ENCODE measurements around the gene UROD. TPM values are rescaled to one million over a fixed set of nuclear protein-coding genes. Genes with fewer than 3 reads are reported as not detected.

The UROD gene
- total RNA-seq, 1 donor from 2014 or later = 96.1 TPM

GRCh38 chr1:45014321-45015028 is 2.4 kb downstream of the UROD start:
- Mint-ChIP-seq H3K4me1 (ENCODE audit: low read depth, unreplicated experiment) (peaks cover 18% of the 10 kb centered on the region), H3K36me3 (ENCODE audit: low read depth, unreplicated experiment) (peaks cover 4% of the 10 kb centered on the region), H3K27ac (ENCODE audit: unreplicated experiment) (no peak overlapping the region), H3K4me3 (ENCODE audit: unreplicated experiment) (peak overlapping the region; percentile 72), H3K27me3 (ENCODE audit: low read depth, unreplicated experiment) (no peaks in the 10 kb centered on the region), H3K9me3 (ENCODE audit: unreplicated experiment) (peaks cover 2% of the 10 kb centered on the region)
- H3K27ac ChIP-seq (ENCODE audit: low read depth, low read length) = no peak overlapping the region
- H3K4me2 ChIP-seq (ENCODE audit: low read length) = peak overlapping the region; percentile 55
- peak overlapping the region; percentile 7 for H3K9ac ChIP-seq (ENCODE audit: low read length)
- no peaks in the 10 kb centered on the region for H3K27me3 ChIP-seq (ENCODE audit: insufficient read depth, low read length)
- peaks cover 42% of the 10 kb centered on the region for H3K79me2 ChIP-seq (ENCODE audit: insufficient read depth, low read length)
- peak; percentile 88 for TF ChIP-seq CTCF (IDR thresholded peaks at IDR 0.05; ENCODE audit: insufficient read depth, low read depth, low read length)
- no peak for TF ChIP-seq EZH2 (IDR thresholded peaks at IDR 0.05; ENCODE audit: insufficient read depth, low read length)
- DNase-seq (ENCODE audit: low read depth) (peak; percentile 55), FAIRE-seq (no peak)
- H3K36me3 ChIP-seq (ENCODE audit: insufficient read depth, low read length) = peaks cover 15% of the 10 kb centered on the region
- H3K9me3 ChIP-seq (ENCODE audit: insufficient read depth, low read depth, low read length) = no peaks in the 10 kb centered on the region
- H3K4me1 ChIP-seq (ENCODE audit: insufficient read depth, low read length) = peaks cover 26% of the 10 kb centered on the region
- H3K4me3 ChIP-seq (ENCODE audit: insufficient read depth, low read depth, low read length) = no peak overlapping the region
- H2AFZ ChIP-seq (ENCODE audit: low read depth, low read length) = no peak overlapping the region
- H4K20me1 ChIP-seq (ENCODE audit: insufficient read depth, low read length) = peaks cover 20% of the 10 kb centered on the region

- Histone ChIP-seq H3K4me3 (ENCODE audit: insufficient read depth, low read depth, low read length) (no peak overlapping the region), H3K79me2 (ENCODE audit: insufficient read depth, low read length) (peaks cover 30% of the 10 kb centered on the region), H3K9me3 (ENCODE audit: insufficient read depth, low read depth, low read length) (no peaks in the 10 kb centered on the region), H3K27ac (ENCODE audit: low read depth, low read length) (no peak overlapping the region), H4K20me1 (ENCODE audit: insufficient read depth, low read length) (peaks cover 9% of the 10 kb centered on the region), H2AFZ (ENCODE audit: low read depth, low read length) (no peak overlapping the region), H3K9ac (ENCODE audit: low read length) (no peak overlapping the region), H3K27me3 (ENCODE audit: insufficient read depth, low read length) (no peaks in the 10 kb centered on the region), H3K36me3 (ENCODE audit: insufficient read depth, low read length) (peaks cover 15% of the 10 kb centered on the region), H3K4me1 (ENCODE audit: insufficient read depth, low read length) (peaks cover 18% of the 10 kb centered on the region), H3K4me2 (ENCODE audit: low read length) (no peak overlapping the region)
- peaks cover 2% of the 10 kb centered on the region for H3K9me3 Mint-ChIP-seq (ENCODE audit: unreplicated experiment)
- H3K4me1 Mint-ChIP-seq (ENCODE audit: low read depth, unreplicated experiment) = peaks cover 14% of the 10 kb centered on the region
- no peak overlapping the region for H3K4me3 Mint-ChIP-seq (ENCODE audit: unreplicated experiment)
- no peak overlapping the region for H3K27ac Mint-ChIP-seq (ENCODE audit: unreplicated experiment)
- DNase-seq (ENCODE audit: low read depth) (no peak), FAIRE-seq (no peak)
- no peaks in the 10 kb centered on the region for H3K27me3 Mint-ChIP-seq (ENCODE audit: low read depth, unreplicated experiment)
- TF ChIP-seq EZH2 (IDR thresholded peaks at IDR 0.05; ENCODE audit: insufficient read depth, low read length) (no peak), CTCF (IDR thresholded peaks at IDR 0.05; ENCODE audit: insufficient read depth, low read depth, low read length) (no peak)
- H3K36me3 Mint-ChIP-seq (ENCODE audit: low read depth, unreplicated experiment) = peaks cover 4% of the 10 kb centered on the region
Observed at GRCh38 chr1:45015683-45016082, 3.6 kb downstream of the UROD start.

- Histone ChIP-seq H3K4me3 (ENCODE audit: insufficient read depth, low read depth, low read length) (no peak overlapping the region), H3K27ac (ENCODE audit: low read depth, low read length) (no peak overlapping the region), H3K36me3 (ENCODE audit: insufficient read depth, low read length) (peaks cover 15% of the 10 kb centered on the region), H3K9ac (ENCODE audit: low read length) (no peak overlapping the region), H3K4me2 (ENCODE audit: low read length) (no peak overlapping the region), H3K79me2 (ENCODE audit: insufficient read depth, low read length) (peaks cover 25% of the 10 kb centered on the region), H3K27me3 (ENCODE audit: insufficient read depth, low read length) (no peaks in the 10 kb centered on the region), H2AFZ (ENCODE audit: low read depth, low read length) (no peak overlapping the region), H3K4me1 (ENCODE audit: insufficient read depth, low read length) (peaks cover 18% of the 10 kb centered on the region), H4K20me1 (ENCODE audit: insufficient read depth, low read length) (peaks cover 9% of the 10 kb centered on the region), H3K9me3 (ENCODE audit: insufficient read depth, low read depth, low read length) (no peaks in the 10 kb centered on the region)
- Mint-ChIP-seq H3K4me3 (ENCODE audit: unreplicated experiment) (no peak overlapping the region), H3K4me1 (ENCODE audit: low read depth, unreplicated experiment) (peaks cover 14% of the 10 kb centered on the region), H3K9me3 (ENCODE audit: unreplicated experiment) (peaks cover 2% of the 10 kb centered on the region), H3K36me3 (ENCODE audit: low read depth, unreplicated experiment) (peaks cover 4% of the 10 kb centered on the region), H3K27me3 (ENCODE audit: low read depth, unreplicated experiment) (no peaks in the 10 kb centered on the region), H3K27ac (ENCODE audit: unreplicated experiment) (no peak overlapping the region)
- TF ChIP-seq CTCF (IDR thresholded peaks at IDR 0.05; ENCODE audit: insufficient read depth, low read depth, low read length) = no peak
- no peak for TF ChIP-seq EZH2 (IDR thresholded peaks at IDR 0.05; ENCODE audit: insufficient read depth, low read length)
- DNase-seq (ENCODE audit: low read depth) (no peak), FAIRE-seq (no peak)
Observed at GRCh38 chr1:45016090-45016697, 4.1 kb downstream of the UROD start.
